HG03575 (cell line): ENCODE data around the gene HES7.
"Not testable (repeated sequence)": the region's sequence is repeated elsewhere in the genome, so short reads cannot be mapped to it uniquely, and the experiment has no call there.

ENCODE experiments used
- ATAC-seq: cut with Tn5 transposase; IDR thresholded peaks from one replicate; pipeline ENCODE4 v1.9.1; 2021; ENCODE audit not compliant: unreplicated experiment, insufficient number of reproducible peaks, low FRiP score; ENCODE audit errors: extremely low read depth

Gene HES7

DNA sequence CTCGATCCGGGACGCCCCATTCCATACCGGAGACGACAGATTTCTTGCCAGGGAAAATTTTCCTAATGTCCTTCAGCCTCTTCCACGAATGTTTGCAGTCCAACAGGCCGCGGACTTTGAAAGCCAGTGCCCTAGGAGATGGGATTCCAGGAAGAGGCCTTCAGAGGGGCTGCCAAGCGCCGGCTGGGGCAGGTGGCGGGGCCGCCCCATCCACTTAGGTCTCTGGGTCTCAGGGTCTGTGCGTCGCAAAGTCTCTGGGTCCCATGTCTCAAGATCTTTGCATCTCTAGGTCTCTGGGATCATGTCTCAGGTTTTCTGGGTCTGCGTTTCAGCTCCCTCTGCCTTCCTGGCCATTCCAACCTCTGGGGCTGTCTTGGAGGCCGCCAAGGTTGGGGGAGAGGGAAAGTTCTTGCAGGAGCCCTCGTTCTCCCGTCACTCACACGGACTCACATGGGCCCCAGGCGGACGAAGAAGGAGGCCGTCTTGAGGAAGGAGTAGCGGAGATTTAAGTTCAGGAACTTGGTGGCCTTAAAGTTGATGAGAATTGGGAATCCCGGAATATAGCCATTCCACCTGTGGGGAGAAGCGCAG lies 43.6 kb downstream of the HES7 start:
- ATAC-seq = no peak

DNA sequence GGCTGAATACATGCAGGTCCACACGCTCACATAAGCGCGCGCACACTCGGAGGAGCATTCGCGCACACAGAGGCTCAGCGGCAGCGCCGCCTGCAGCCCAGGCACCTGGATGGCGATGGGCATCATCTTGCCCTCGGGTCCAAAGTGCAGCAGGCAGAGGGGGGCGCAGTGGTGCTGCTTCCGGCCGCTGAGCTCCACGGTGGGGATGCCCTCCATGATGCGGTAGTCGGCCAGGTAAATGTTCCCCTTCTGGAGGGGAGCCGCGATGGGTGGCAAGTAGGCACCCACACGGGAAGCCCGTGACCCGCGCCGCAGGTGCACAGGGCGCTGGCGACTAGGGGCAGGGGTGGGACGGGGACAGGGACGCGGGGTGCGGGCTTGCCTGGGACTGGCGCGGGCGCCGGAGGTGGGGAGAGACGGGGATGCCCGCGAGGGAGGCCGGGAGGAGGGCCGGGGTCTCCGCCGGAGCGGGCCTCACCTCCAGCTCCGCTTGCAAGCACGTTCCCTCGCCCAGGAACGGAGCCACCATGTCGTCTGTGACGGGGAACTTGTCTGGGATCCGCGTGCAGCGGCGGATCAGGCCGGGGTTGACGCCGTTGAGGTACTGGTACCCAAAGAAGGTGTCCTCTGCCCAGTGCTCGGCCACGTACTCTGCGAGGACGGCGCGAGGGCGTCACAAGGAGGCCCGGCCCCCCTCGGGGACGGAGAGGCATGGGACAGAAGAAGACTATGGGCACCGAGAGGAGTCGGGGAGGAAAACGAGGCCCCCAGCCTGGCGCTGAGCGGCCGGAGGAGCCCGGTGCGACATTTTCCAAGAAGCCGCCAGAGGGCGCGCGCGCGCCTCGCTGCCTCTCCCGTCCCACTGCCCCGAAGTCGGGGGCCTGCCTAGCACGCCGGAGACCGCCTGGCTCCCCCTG lies 44.4 kb downstream of the HES7 start:
- ATAC-seq = no peak

DNA sequence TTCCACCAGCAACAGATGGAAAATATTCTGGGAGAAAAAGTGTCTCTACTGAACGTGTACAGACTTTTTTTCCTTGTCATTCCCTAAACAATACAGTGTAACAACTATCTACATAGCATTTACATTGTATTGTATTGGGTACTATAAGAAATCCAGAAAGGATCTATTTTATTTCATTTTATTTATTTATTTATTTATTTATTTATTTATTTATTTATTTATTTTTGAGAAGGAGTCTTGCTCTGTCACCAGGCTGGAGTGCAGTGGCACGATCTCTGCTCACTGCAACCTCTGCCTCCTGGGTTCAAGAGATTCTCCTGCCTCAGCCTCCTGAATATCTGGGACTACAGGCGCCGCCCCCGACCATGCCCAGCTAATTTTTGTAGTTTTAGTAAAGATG lies 46.0 kb downstream of the HES7 start:
- ATAC-seq = not testable (repeated sequence)

DNA sequence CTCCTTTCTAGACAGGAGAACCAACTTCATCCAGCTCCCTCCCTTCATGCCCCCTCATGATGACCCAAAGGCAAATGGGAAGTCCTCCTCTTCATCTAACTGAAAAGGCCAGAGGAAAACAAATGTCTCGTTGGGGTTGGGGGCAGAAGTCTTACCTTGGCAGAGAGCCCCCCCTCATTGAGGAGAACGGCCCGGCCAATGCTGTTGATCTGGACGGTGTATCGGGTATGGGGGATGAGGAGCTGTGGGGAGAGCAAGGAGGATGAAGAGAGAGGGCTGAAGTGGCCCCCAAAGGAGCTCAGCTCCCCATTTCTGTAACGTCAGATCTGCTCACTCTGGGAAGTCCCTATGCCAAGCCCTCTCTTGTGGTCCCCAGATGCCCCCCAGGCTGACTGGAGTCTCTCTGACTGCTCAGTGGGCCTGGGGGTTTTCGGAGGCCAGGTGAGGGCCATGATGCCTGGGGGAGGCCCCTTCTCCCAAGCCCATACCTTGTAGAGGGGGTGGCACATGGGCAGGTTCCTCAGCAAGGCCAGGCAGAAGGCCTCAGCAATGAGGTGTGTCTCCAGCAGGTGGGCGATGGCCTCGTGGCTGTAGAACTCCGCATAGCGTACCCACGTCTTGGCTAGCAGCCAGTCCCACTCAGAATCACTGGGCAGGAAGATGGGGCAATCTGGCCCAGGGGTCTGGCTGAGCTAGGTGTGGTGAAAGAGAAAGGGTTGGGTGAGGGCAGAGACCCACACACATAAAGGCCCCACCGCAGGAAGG lies 47.2 kb downstream of the HES7 start:
- ATAC-seq = no peak

DNA sequence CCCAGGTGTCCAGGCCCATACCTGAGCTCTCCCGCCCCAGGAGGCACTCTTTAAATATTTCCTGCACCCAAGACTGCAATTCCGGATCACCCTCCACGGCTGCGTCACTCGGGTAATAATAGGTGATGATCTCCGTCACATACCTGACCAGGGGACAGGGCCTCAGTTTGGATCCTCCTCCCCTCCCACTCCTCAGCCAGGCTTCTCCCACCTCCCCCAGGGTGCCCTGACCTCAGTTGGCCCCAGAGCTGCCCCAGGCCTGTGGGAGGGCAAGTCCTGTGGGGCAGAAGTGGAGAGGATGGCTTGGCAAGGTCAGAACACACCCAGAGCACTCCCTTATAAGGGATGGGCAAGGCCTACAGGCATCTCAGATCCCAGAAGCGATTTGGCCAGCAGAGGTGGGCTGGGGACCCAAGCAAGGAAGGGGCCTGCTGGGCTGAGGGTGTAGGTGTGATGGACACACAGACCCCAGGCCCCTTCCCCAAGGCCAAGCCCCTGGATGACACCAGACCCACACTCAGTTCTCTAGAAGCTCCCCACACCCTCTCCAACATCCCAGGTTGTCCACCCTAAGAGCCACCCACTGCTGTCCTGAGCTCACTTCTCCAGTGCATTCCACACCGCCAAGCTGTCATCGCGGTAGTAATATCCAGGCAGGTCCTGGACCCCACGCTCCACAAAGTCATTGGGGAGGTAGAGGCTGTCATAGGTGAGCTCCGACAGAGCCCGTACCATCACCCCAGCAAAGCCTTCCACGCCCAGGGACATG lies 48.1 kb downstream of the HES7 start:
- ATAC-seq = no peak

DNA sequence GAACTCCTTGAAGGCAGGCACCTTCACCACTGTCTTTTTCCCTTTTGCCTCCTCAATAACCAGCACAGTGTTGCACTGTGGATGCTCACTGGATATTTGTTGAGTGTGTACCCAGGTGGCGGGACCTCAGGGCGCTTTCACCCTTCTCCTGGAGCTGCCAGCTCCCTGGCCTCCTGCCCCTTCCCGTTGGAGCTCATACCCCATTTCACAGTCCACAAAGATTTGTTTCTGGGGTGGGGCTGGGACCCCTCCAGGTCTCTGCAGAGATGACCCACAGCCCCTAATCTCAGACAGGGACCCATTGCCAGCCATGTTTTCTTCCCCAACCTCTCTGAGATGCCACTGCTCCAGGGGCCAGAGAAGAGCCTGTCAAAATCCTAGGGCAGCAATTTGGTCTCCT lies 48.8 kb downstream of the HES7 start:
- no peak for ATAC-seq

DNA sequence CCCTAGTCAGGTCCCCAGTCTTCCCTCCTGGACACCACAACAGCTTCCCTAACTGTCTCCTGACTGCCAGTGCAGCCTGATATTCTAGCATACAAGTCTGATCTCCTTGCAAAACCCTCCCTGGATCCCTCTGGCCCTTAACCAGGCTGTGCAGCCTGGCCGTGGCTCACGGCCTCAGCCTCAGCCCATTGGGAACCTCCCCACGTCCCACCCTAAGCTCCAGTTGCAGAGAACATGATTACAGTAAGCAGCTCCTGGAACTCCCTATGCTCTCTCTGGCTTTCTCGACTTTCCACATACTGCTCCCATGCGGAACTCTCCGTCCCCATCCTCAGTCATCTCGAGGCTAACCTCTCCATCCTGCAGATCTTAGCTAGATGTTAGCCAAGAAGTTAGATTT lies 49.4 kb downstream of the HES7 start:
- no peak for ATAC-seq

DNA sequence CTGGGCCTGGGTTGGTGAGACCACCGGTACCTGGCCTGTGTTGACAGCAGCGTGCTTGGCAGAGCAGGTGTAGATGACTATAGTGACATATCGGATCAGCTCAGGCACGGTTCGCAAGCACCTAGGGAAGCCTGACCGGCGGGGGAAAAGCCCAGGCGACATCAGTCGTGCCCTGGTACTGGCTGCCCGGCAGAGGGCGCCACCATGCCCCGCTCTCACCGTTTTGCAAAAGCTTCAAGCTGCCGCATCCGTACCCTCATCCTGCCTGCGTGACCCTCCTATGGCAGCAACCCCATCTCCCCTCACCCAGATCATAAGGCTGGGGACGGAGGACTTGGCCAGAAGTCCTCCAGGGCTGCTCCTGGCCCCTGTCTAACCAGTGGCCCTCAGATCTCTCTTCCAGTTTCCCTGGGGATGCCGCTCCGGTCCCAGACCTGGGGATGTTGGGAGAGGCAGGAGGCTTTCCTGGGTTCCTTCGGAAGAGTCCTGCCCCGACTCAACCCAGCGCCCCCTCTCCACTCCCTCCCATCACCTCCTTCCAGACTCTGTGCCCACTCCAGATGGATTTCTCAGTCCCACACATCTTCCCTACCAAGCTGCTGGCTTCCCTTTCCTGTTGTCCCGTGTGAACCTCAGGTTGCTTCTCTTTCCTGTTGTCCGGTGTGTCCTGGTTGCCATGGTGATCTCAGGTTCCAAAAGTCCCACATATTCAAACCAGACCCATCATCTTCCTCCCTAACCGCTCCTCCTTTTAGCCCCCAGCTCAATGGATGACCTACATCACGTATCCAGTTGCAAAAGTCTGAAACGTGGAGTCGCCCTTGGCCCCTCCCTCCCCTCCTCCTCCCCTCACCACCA lies 50.0 kb downstream of the HES7 start:
- no peak for ATAC-seq

DNA sequence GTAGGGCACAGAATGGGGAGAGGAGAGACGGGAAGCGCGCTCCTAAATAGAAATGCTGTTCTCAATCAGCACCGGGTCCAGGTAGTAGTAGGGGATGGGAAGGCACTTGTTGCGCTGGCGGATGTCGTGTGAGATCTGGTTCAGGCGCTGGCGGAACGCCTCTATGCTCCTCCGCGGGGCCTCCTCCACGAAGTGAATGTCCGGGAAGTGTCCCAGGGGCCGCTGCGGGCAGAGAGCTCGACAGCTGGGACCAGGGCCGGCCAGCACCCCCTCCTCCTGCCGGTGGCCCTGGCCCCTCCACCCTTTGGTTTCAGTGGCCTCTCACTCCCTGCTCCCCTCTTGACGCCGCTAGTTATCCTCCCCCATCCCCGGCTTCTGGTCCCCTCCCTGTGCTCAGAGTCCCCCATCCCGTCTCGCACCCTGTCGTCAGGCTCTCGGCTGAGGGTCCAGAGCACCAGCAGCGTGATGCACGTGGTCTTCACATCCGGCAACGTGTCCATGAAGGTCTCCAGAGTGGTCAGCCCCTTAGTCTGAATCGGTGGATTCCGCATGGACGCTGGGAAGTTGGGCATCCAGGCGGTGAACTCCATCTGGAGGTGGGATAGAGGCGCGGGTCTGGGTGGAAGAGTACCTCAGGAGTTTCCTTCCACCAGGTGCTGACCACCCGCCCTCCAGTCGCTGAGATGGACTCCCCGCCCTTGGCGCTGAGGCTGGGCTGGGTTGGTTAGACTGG lies 51.0 kb downstream of the HES7 start:
- ATAC-seq = no peak

DNA sequence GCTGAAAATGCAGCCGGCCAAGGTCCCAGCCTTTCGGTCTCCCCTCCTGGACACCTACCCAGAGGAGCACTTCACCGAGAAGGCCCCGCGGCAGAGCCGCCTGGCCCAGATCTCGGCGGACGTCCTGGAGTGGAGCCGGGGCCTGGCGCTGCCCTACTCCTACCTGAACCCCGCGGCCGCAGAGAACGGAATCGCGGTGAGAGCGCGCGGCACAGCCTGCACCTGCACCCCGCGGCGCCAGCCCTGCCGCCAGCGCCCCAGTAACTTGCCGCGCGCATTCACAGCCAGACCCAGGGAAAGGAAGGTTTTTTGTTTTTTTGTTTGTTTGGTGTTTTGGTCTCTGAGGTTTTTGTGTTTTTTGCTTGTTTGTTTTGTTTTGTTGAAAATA lies 51.6 kb downstream of the HES7 start:
- ATAC-seq = no peak

DNA sequence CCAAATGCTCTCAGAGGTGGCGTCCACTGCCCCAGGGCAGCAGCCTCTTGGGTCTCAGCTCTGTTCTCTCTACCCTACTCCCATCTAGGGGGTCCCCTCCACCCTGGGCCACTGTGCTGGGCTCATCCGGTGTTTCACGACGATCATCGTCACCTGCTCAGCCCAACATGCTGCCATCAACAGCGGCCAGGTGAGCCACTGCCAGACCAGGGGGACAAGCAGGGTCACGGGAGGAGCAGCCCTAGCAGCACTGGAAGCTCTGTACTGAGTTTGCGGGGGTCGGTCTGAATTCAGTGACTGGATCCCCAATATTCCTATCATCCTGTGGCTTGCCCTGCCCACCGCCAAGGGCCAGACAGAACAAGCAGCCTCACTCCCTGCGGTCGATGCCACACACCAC lies 52.4 kb downstream of the HES7 start:
- no peak for ATAC-seq
